Activated naive CD8-positive, alpha-beta T cell treated with anti-CD3 and anti-CD28 coated beads, Interleukin-2, amount 10 ng/mL, durations not matched to agents 7 days and 5 days (primary cell): ENCODE measurements around the gene ZNRF1. TPM values are rescaled to one million over a fixed set of nuclear protein-coding genes. Genes with fewer than 3 reads are reported as not detected.
"Not testable (repeated sequence)": the region's sequence is repeated elsewhere in the genome, so short reads cannot be mapped to it uniquely, and the experiment has no call there.

Source experiments
- ATAC-seq: fragments of 150-1000 bp; cut with Tn5 transposase; one replicate; pipeline ENCODE4 v1.10.0; 2021; ENCODE audit warnings: low read depth, moderate library complexity
- POLR2A ChIA-PET: fragments of 350-600 bp; sonication (Branson Sonifier 250); formaldehyde crosslinking; loops from one replicate; lab custom pipeline; 2021; ENCODE audit warnings: antibody characterized with exemption; lab: Charles Lee
- DNase-seq: peaks from one replicate; pipeline ENCODE4 v3.0.0; 2021
- H3K27ac Mint-ChIP-seq: one replicate; pipeline ENCODE4 v1.8.0; 2022; ENCODE audit warnings: mild to moderate bottlenecking, mixed read lengths
- H3K27me3 Mint-ChIP-seq: one replicate; pipeline ENCODE4 v1.8.0; 2022; ENCODE audit warnings: mild to moderate bottlenecking, moderate library complexity, mixed read lengths
- H3K36me3 Mint-ChIP-seq: one replicate; pipeline ENCODE4 v1.8.0; 2021; ENCODE audit warnings: mild to moderate bottlenecking, mixed read lengths
- H3K4me1 Mint-ChIP-seq: one replicate; pipeline ENCODE4 v1.8.0; 2021; ENCODE audit warnings: mixed read lengths
- H3K4me3 Mint-ChIP-seq: one replicate; pipeline ENCODE4 v1.8.0; 2022; ENCODE audit warnings: mild to moderate bottlenecking, moderate library complexity, mixed read lengths
- H3K9me3 Mint-ChIP-seq: one replicate; pipeline ENCODE4 v1.8.0; 2021; ENCODE audit warnings: mixed read lengths
- total RNA-seq, 2 experiments: library from RNA; stranded (reverse); gene quantifications; one replicate each; pipeline ENCODE4 v1.2.3, GENCODE V29; 2021

The ZNRF1 gene
- 1 to 10 TPM; 8.2 to 9.0 TPM for total RNA-seq

DNA sequence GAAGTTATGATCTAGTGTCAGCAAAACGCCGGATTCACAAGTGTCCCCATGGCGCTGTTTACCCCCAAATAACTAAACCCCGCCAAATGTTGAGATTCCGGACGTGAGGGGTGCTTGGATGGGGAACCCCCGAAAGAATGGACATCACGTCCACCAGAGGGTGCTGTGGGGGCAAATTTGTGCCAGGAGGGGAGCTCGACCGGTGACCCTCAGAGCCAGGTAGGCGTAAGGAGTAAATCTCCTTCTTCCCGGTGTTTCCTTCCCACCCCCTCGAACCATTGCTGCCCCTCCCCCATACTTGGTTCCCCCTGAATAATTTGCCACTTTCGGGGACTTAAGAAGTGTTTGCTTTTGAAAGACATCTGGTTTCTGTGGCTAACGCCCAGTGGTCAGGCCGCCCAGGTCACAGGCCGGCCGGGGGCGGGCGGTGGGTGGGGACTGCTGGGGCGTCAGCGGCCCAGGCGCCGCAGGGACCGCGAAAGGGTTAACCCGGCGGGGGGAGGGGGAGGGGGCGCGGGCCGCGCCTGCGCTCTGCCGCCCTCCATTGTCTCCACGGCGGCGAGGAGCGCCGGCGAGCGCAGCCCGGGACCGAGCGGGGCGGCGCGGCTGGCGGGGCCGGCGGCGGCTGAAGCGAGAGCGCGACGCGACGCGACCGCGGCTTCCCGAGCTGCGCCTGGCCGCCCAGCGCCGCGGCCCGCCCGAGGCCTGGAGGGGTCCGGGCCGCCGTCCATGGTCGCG is at the start of gene ZNRF1:
ZNRF1 (plus strand) TSS at position 544 of the 738 bp plus-strand sequence. CDS start 648 bp downstream, outside the sequence.
- peak; percentile 81 for DNase-seq
- peak within 1 kb of the TSS; percentile 81 for H3K4me3 Mint-ChIP-seq
- peak; percentile 85 for ATAC-seq
- H3K27me3 Mint-ChIP-seq = peaks cover 25% of the 10 kb centered on the region
- peak within 1 kb of the TSS; percentile 74 for H3K27ac Mint-ChIP-seq
- no peaks in the 10 kb centered on the region for H3K9me3 Mint-ChIP-seq
- H3K4me1 Mint-ChIP-seq = peaks cover 15% of the 10 kb centered on the region
- peaks cover 2% of the 10 kb centered on the region for H3K36me3 Mint-ChIP-seq
- POLR2A ChIA-PET = interaction anchor here (0.6 to 3.0 kb wide), 7 partner anchors 13 to 115 kb away, joined by 3 to 45 read pairs (median 4); partner anchors contain the start of gene WDR59

- POLR2A ChIA-PET = no interaction called here
- DNase-seq (no peak), ATAC-seq (no peak)
- Mint-ChIP-seq H3K4me3 (no peak overlapping the region), H3K4me1 (no peaks in the 10 kb centered on the region), H3K9me3 (no peaks in the 10 kb centered on the region), H3K27me3 (no peaks in the 10 kb centered on the region), H3K27ac (no peak overlapping the region), H3K36me3 (peaks cover 19% of the 10 kb centered on the region)
Observed at GRCh38 chr16:74949309-74949708, 49.5 kb upstream of the ZNRF1 start.

- Mint-ChIP-seq H3K4me1 (no peaks in the 10 kb centered on the region), H3K27me3 (no peaks in the 10 kb centered on the region), H3K27ac (no peak overlapping the region), H3K4me3 (no peak overlapping the region), H3K36me3 (peaks cover 21% of the 10 kb centered on the region), H3K9me3 (no peaks in the 10 kb centered on the region)
- no peak for ATAC-seq
- POLR2A ChIA-PET = no interaction called here
- DNase-seq = no peak
Observed at GRCh38 chr16:74950511-74950910, 48.3 kb upstream of the ZNRF1 start.

DNA sequence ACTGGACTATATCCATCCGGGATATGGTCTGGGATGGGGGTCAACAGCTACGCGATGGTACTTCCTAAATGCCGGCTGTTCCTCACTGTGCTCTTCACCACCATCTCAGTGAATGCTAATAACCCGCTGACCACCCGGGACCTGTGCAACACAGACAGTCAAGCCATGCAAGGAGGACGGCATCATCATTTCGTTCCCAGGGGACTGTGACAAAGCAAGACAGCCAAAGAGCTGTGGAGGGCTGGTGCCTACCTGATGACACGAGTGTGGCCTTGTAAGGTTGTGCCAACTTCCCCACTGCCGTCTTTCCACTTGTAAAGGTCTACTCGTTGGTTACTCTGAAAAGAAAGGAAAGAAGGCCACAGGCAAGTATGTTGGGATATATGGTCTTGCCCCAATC is 47.6 kb upstream of the ZNRF1 start:
- ATAC-seq (no peak), DNase-seq (no peak)
- Mint-ChIP-seq H3K9me3 (no peaks in the 10 kb centered on the region), H3K36me3 (peaks cover 20% of the 10 kb centered on the region), H3K4me1 (no peaks in the 10 kb centered on the region), H3K27ac (no peak overlapping the region), H3K27me3 (no peaks in the 10 kb centered on the region), H3K4me3 (no peak overlapping the region)
- POLR2A ChIA-PET = no interaction called here

DNA sequence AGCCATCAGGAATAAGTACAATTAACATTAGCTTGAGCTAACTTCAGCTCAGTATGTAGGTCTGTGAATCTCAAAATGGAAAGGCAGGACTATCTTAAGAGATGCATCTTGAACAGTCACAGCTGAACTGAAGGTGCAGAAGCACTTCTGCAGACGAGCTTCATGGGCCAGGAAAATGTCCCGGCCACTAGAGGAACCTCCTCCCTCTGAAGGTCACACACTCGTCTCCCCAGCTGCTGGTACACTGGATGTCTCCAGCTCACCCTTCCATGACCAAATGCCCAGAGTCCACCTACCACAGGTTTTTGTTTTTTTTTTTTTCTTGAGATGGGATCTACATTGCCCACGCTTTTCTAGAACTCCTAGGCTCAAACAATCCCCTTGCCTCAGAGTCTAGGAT is 47.1 kb upstream of the ZNRF1 start:
- peaks cover 15% of the 10 kb centered on the region for H3K36me3 Mint-ChIP-seq
- H3K4me3 Mint-ChIP-seq = no peak overlapping the region
- H3K4me1 Mint-ChIP-seq = no peaks in the 10 kb centered on the region
- no peaks in the 10 kb centered on the region for H3K9me3 Mint-ChIP-seq
- DNase-seq (no peak), ATAC-seq (no peak)
- no peaks in the 10 kb centered on the region for H3K27me3 Mint-ChIP-seq
- POLR2A ChIA-PET = no interaction called here
- H3K27ac Mint-ChIP-seq = no peak overlapping the region

DNA sequence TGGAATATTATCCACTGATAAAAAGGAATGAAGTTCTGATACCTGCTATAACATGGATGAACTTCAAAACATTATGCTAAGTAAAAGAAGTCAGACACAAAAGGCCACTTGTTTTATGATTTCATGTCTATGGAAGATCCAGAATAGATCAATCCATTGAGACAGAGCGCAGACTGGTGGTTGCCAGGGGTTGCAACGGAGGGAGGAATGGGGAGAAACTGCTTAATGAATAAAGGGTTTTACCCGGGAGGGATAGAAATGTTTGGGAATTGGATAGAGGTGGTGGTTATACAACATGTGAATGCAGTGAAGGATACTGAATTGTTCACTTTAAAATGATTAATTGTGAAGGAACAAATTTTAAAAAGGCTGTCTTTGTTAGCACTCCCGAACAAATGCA is 44.1 kb upstream of the ZNRF1 start:
- POLR2A ChIA-PET = no interaction called here
- DNase-seq = no peak
- H3K36me3 Mint-ChIP-seq = peaks cover 15% of the 10 kb centered on the region
- H3K4me3 Mint-ChIP-seq = no peak overlapping the region
- H3K9me3 Mint-ChIP-seq = no peaks in the 10 kb centered on the region
- peaks cover 2% of the 10 kb centered on the region for H3K4me1 Mint-ChIP-seq
- peak overlapping the region; percentile 65 for H3K27ac Mint-ChIP-seq
- no peak for ATAC-seq
- no peaks in the 10 kb centered on the region for H3K27me3 Mint-ChIP-seq

DNA sequence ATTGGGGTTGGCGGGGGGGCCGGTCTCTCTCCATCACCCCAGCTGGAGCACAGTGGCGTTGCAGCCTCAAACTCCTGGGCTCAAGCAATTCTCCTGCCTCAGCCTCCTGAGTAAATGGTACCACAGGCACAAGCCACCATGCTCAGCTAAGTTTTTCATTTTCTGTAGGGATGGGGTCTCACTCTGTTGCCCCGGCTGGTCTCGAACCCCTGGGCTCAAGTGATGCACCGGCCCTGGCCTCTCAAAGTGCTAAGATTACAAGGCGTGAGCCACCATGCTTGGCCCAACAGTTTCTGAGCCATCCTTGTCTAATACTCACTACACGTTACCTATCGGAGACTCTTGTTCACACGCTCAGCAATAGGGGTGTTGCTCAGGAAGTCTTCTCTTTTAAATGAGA is 25.5 kb upstream of the ZNRF1 start:
- Mint-ChIP-seq H3K27me3 (no peaks in the 10 kb centered on the region), H3K9me3 (no peaks in the 10 kb centered on the region), H3K4me3 (no peak overlapping the region), H3K27ac (no peak overlapping the region), H3K4me1 (peaks cover 3% of the 10 kb centered on the region), H3K36me3 (peaks cover 6% of the 10 kb centered on the region)
- DNase-seq (no peak), ATAC-seq (no peak)
- POLR2A ChIA-PET = no interaction called here

- Mint-ChIP-seq H3K9me3 (no peaks in the 10 kb centered on the region), H3K4me3 (no peak overlapping the region), H3K36me3 (peaks cover 4% of the 10 kb centered on the region), H3K4me1 (no peaks in the 10 kb centered on the region), H3K27ac (no peak overlapping the region), H3K27me3 (no peaks in the 10 kb centered on the region)
- POLR2A ChIA-PET = no interaction called here
- no peak for ATAC-seq
- DNase-seq = no peak
Observed at GRCh38 chr16:74975591-74975990, 23.2 kb upstream of the ZNRF1 start.

GRCh38 chr16:74982256-74982655 is 16.6 kb upstream of the ZNRF1 start:
- POLR2A ChIA-PET = no interaction called here
- H3K9me3 Mint-ChIP-seq = no peaks in the 10 kb centered on the region
- H3K4me1 Mint-ChIP-seq = peaks cover 10% of the 10 kb centered on the region
- H3K27ac Mint-ChIP-seq = no peak overlapping the region
- no peaks in the 10 kb centered on the region for H3K27me3 Mint-ChIP-seq
- H3K4me3 Mint-ChIP-seq = no peak overlapping the region
- ATAC-seq = no peak
- DNase-seq = no peak
- H3K36me3 Mint-ChIP-seq = peaks cover 7% of the 10 kb centered on the region

DNA sequence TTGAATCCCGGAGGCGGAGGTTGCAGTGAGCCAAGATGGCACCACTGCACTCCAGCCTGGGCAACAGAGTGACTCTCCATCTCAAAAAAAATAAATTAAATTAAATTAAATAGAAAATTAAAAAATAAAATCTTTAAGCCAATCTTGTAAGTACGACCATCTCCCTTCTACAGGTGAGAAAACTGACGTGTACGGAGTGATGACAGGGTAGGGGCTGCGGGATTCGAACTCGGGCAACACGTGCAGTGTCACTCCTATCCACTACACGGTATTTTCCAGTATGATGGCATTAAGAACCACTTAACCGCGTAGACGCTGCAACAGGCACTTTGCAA is 14.7 kb upstream of the ZNRF1 start:
- DNase-seq (no peak), ATAC-seq (no peak)
- POLR2A ChIA-PET = interaction anchor here (1.2 to 2.2 kb wide), 6 partner anchors 91 to 317 kb away, joined by 3 to 7 read pairs (median 7); partner anchors contain the start of gene RFWD3
- H3K4me1 Mint-ChIP-seq = peaks cover 10% of the 10 kb centered on the region
- no peaks in the 10 kb centered on the region for H3K9me3 Mint-ChIP-seq
- peak overlapping the region; percentile 89 for H3K27ac Mint-ChIP-seq
- no peaks in the 10 kb centered on the region for H3K27me3 Mint-ChIP-seq
- peaks cover 3% of the 10 kb centered on the region for H3K36me3 Mint-ChIP-seq
- H3K4me3 Mint-ChIP-seq = peak overlapping the region; percentile 96

DNA sequence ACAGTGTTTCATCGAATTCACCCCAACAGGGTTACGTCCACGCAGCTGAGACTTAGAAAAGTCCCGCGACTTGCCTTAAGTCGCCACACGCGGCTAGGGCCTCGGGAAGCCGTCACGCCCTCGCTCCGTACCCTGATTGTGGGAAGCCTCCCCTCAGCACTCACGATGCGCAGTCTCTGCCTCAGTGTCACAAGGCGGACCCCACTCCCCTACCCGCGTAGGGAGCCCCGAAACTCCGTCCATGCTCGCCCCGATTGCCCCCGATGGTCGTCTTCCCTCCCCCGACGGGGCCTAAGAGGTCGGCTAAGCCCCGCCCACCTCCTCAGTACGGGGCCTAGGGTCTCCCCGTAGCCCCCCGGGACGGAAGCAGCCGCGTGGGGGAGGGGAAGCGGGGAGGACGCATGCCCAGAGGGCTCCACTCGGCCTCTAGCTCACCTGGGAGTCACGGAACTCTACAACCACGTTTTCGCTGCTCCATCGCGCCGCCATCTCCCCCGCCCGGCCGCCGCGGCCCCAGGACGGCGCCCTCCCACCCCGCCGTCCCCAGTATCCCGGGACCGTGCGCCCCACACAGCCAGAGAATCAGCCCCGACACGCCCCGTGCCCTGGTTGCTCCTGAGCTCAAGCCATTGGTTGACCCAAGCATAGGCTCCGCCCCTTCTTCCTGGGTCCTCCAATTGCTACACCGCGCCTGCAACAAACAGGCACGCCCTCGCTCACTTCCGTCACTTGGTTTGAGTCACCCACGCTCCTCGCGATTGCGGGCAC is 14.1 kb upstream of the ZNRF1 start, which contains the start of gene WDR59:
WDR59 (minus strand) TSS at position 595 of the 768 bp plus-strand sequence; CDS start at position 489, 106 bp downstream.
- Mint-ChIP-seq H3K4me1 (peaks cover 10% of the 10 kb centered on the region), H3K4me3 (peak within 1 kb of the TSS; percentile 96), H3K27me3 (peaks cover 2% of the 10 kb centered on the region), H3K27ac (peak within 1 kb of the TSS; percentile 89), H3K9me3 (no peaks in the 10 kb centered on the region), H3K36me3 (peaks cover 3% of the 10 kb centered on the region)
- POLR2A ChIA-PET = interaction anchor here (0.5 to 2.2 kb wide), 11 partner anchors 14 to 449 kb away, joined by 3 to 10 read pairs (median 5); partner anchors contain the start of genes GLG1, RFWD3 and ZNRF1
- ATAC-seq (peak; percentile 100), DNase-seq (peak; percentile 92)

DNA sequence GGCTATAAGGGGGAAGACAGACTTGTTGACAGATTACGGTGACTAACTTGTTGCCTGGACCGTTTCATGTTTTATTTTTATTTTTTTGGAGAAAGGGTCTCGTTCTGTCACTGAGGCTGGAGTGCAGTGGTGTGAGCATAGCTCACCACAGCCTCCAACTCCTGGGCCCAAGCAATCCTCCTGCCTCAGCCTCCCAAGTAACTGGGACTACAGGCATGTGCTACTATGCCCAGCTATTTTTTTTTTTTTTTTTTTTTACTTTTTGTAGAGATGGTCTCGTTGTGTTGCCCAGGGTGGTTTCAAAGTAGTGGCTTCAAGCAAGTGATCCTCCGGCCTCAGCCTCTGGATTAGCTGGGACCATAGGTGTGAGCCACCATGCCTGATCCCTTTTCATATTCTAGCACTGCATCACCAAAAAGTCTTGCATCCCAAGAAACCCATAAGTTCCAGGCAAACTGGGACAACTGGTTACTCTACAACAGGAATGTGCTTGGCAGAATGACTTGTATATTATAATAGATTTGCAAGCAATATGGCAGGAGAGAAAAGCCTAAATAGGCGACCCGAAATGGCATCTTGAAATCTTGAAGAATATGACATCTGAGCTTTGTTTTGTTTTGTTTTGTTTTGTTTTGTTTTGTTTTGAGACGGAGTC is 11.7 kb upstream of the ZNRF1 start:
- peaks cover 5% of the 10 kb centered on the region for H3K27me3 Mint-ChIP-seq
- POLR2A ChIA-PET = no interaction called here
- no peak for ATAC-seq
- H3K4me1 Mint-ChIP-seq = peaks cover 10% of the 10 kb centered on the region
- no peak for DNase-seq
- peaks cover 3% of the 10 kb centered on the region for H3K36me3 Mint-ChIP-seq
- no peaks in the 10 kb centered on the region for H3K9me3 Mint-ChIP-seq
- no peak overlapping the region for H3K27ac Mint-ChIP-seq
- H3K4me3 Mint-ChIP-seq = no peak overlapping the region

DNA sequence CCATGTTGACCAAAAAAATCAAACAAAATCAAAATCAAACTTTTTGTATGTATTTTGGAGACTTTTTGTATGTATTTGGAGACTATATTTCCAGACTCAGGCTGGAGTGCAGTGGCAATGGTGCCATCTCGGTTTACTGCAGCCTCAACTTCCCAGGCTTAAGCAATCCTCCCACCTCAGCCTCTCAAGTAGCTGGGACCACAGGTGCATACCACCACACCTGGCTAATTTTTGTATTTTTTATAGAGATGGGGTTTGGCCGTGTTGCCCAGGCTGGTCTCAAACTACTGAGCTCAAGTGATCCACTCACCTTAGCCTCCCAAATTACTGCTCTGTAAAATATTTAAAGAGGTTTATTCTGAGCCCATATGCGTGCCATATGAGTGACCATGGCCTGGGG is 9.0 kb upstream of the ZNRF1 start:
- H3K27ac Mint-ChIP-seq, H3K9me3 Mint-ChIP-seq, H3K27me3 Mint-ChIP-seq, H3K36me3 Mint-ChIP-seq, ATAC-seq, DNase-seq, H3K4me3 Mint-ChIP-seq, POLR2A ChIA-PET, H3K4me1 Mint-ChIP-seq: not testable (repeated sequence)
